ENCODE data around the gene HOXD9. TPM values are rescaled to one million over a fixed set of nuclear protein-coding genes. Genes with fewer than 3 reads are reported as not detected.
A peak's percentile ranks its signal among the peaks of the same experiment; 100 is the strongest.

HOXD9 gene
- total and polyA plus RNA-seq, 2 donors (not counting 3 experiments of a cell fraction or from before 2014, with no cell fraction given): 1.9 to 3.5 TPM

GRCh38 chr2:176102309-176102866 is 20.1 kb upstream of the HOXD9 start:
- peaks cover 93 to 98% of the 10 kb centered on the region in 2 experiments for H3K27me3 ChIP-seq (ENCODE audit: control insufficient read depth in 2 of 2, insufficient read depth in 2 of 2, low read length in 2 of 2)
- no peak overlapping the region for H3K4me2 ChIP-seq (ENCODE audit: insufficient read depth, low read length)
- H3K4me1 ChIP-seq (ENCODE audit: control insufficient read depth, extremely low read depth, insufficient read depth, low read length): no peaks in the 10 kb centered on the region
- H3K79me2 ChIP-seq (ENCODE audit: control insufficient read depth, insufficient read depth, low read length): no peaks in the 10 kb centered on the region
- peak; percentile 26 for FAIRE-seq
- H3K9me1 ChIP-seq (replicated peaks; ENCODE audit: control insufficient read depth, extremely low read depth, insufficient read depth, low read length): no peaks in the 10 kb centered on the region
- H3K4me3 ChIP-seq (replicated peaks in 1 of 3; ENCODE audit: insufficient read depth in 1 of 3, low read depth in 1 of 3, low read length in 3 of 3): no peak overlapping the region
- TF ChIP-seq MAX (IDR thresholded peaks at IDR 0.05; ENCODE audit: insufficient read depth, insufficient read length) (no peak), FOS (IDR thresholded peaks at IDR 0.05; ENCODE audit: borderline replicate concordance, insufficient read depth, low read length) (no peak), POLR2A (IDR thresholded peaks at IDR 0.05; ENCODE audit: low read depth, low read length) (no peak), MYC (IDR thresholded peaks at IDR 0.05; ENCODE audit: low read depth, low read length) (no peak), CTCF (IDR thresholded peaks at IDR 0.05; ENCODE audit: extremely low read depth in 1 of 2, insufficient read depth in 1 of 2, low read depth in 1 of 2, low read length in 2 of 2) (no peak), EZH2 (IDR thresholded peaks at IDR 0.05; ENCODE audit: borderline replicate concordance, low read depth, low read length, severe bottlenecking) (no peak), JUN (IDR thresholded peaks at IDR 0.05; ENCODE audit: borderline replicate concordance, insufficient read depth, insufficient read length, low read depth) (no peak), POLR2AphosphoS5 (IDR thresholded peaks at IDR 0.05; ENCODE audit: insufficient read depth, low read depth, low read length) (no peak), GATA2 (IDR thresholded peaks at IDR 0.05; ENCODE audit: insufficient read depth, insufficient read length, low read depth, low read length) (no peak)
- no peaks in the 10 kb centered on the region for H3K9me3 ChIP-seq (replicated peaks; ENCODE audit: control insufficient read depth, insufficient read depth, low read length)
- intact Hi-C loops (cut with micrococcal nuclease): no loop called here
- no peaks in the 10 kb centered on the region for H3K36me3 ChIP-seq (ENCODE audit: control insufficient read depth in 2 of 2, extremely low read depth in 1 of 2, insufficient read depth in 2 of 2, low read length in 2 of 2)
- H2AFZ ChIP-seq (ENCODE audit: low read depth, low read length): no peak overlapping the region
- ChIA-PET CTCF (interaction anchor here (0.7 to 2.4 kb wide), 6 partner anchors 9 to 1403 kb away, joined by 3 to 13 read pairs (median 4); partner anchors contain the start of gene HOXD9), POLR2A (no interaction called here)
- no TSS peak for BruUV-seq (replicated peaks)
- DNase-seq (ENCODE audit: low read depth, low spot score): no peak
- no peaks in the 10 kb centered on the region for H4K20me1 ChIP-seq (replicated peaks; ENCODE audit: control insufficient read depth, extremely low read depth, insufficient read depth, low read length)
- H3K27ac ChIP-seq (ENCODE audit: insufficient read depth, low read depth, low read length): no peak overlapping the region
- dilution Hi-C loops (cut with MboI; ENCODE audit: extremely low pct_ligation_motif_present, low sequenced_read_pairs): no loop called here
- no peak overlapping the region for H3K9ac ChIP-seq (replicated peaks; ENCODE audit: extremely low read depth, insufficient read depth, low read length)

All from endothelial cell of umbilical vein (primary cell).